GM23338 (cell line): ENCODE data around the gene MARK3. TPM values are rescaled to one million over a fixed set of nuclear protein-coding genes. Genes with fewer than 3 reads are reported as not detected.

ENCODE experiments used
- ATAC-seq: fragments of 200-7000 bp; cut with Tn5 transposase; 3 replicates; pipeline ENCODE4 v1.9.1; 2020
- DNase-seq: peaks from one replicate; pipeline ENCODE4 v3.0.0-alpha.2; 2015; ENCODE audit warnings: low spot score
- H2AFZ ChIP-seq: fragments of 200-600 bp; sonication (generic); 2 replicates; pipeline ENCODE4 v1.8.0; 2016; ENCODE audit warnings: antibody characterized with exemption, mild to moderate bottlenecking, moderate library complexity
- H3F3A ChIP-seq: fragments of 200-600 bp; sonication (generic); replicated peaks from 2 replicates; pipeline ENCODE4 v1.8.0; 2017; ENCODE audit warnings: antibody characterized with exemption, mixed run types, low read depth
- H3K27ac ChIP-seq: fragments of 200-600 bp; sonication (generic); 2 replicates; pipeline ENCODE4 v1.6.1; 2016; ENCODE audit warnings: low read depth
- H3K27me3 ChIP-seq: fragments of 200-600 bp; sonication (generic); 2 replicates; pipeline ENCODE4 v1.8.0; 2016; ENCODE audit warnings: mild to moderate bottlenecking, mixed run types, moderate library complexity; ENCODE audit not compliant: insufficient read depth
- H3K36me3 ChIP-seq: fragments of 200-600 bp; sonication (generic); 2 replicates; pipeline ENCODE4 v1.8.0; 2016; ENCODE audit warnings: mild to moderate bottlenecking; ENCODE audit not compliant: insufficient read depth
- H3K4me1 ChIP-seq: fragments of 200-600 bp; sonication (generic); 2 replicates; pipeline ENCODE4 v1.8.0; 2016; ENCODE audit warnings: mild to moderate bottlenecking, moderate library complexity; ENCODE audit not compliant: insufficient read depth
- H3K4me2 ChIP-seq: fragments of 200-600 bp; sonication (generic); 2 replicates; pipeline ENCODE4 v1.7.1; 2017; ENCODE audit warnings: mixed run types
- H3K4me3 ChIP-seq: fragments of 200-600 bp; sonication (generic); 2 replicates; pipeline ENCODE4 v1.6.1; 2016; ENCODE audit warnings: mixed run types
- H3K79me2 ChIP-seq: fragments of 200-600 bp; sonication (generic); replicated peaks from 2 replicates; pipeline ENCODE4 v1.8.0; 2017; ENCODE audit warnings: mild to moderate bottlenecking; ENCODE audit not compliant: insufficient read depth
- H3K9me2 ChIP-seq: fragments of 200-600 bp; sonication (generic); 2 replicates; pipeline ENCODE4 v1.8.0; 2017; ENCODE audit not compliant: insufficient read depth
- H4K20me1 ChIP-seq: fragments of 200-600 bp; sonication (generic); replicated peaks from 2 replicates; pipeline ENCODE4 v1.8.0; 2017; ENCODE audit warnings: mild to moderate bottlenecking; ENCODE audit not compliant: insufficient read depth
- H3K27ac Mint-ChIP-seq: 2 replicates; pipeline ENCODE4 v1.8.0; 2020; ENCODE audit warnings: inconsistent platforms, mild to moderate bottlenecking, moderate library complexity, mixed read lengths
- H3K27me3 Mint-ChIP-seq: 3 replicates; pipeline ENCODE4 v1.8.0; 2022; ENCODE audit warnings: low read depth, mild to moderate bottlenecking, moderate library complexity, mixed read lengths, inconsistent platforms; ENCODE audit not compliant: insufficient read depth, poor library complexity
- H3K36me3 Mint-ChIP-seq: 3 replicates; pipeline ENCODE4 v1.8.0; 2021; ENCODE audit warnings: low read depth, mild to moderate bottlenecking, inconsistent platforms, moderate library complexity, mixed read lengths
- H3K4me1 Mint-ChIP-seq: 3 replicates; pipeline ENCODE4 v1.8.0; 2020; ENCODE audit warnings: mild to moderate bottlenecking, inconsistent platforms, mixed read lengths
- H3K4me3 Mint-ChIP-seq: 3 replicates; pipeline ENCODE4 v1.8.0; 2021; ENCODE audit warnings: moderate library complexity, mild to moderate bottlenecking, inconsistent platforms, mixed read lengths
- H3K9me3 Mint-ChIP-seq: 3 replicates; pipeline ENCODE4 v1.8.0; 2020; ENCODE audit warnings: moderate library complexity, mild to moderate bottlenecking, inconsistent platforms, mixed read lengths
- ZNF331 ChIP-seq: fragments of 250-450 bp; sonication (Bioruptor Pico); IDR thresholded peaks from 2 replicates; pipeline ENCODE4 v1.5.0; 2020; ENCODE audit warnings: low read depth, mild to moderate bottlenecking, moderate library complexity
- ZNF462 ChIP-seq: fragments of 250-450 bp; sonication (Bioruptor Pico); IDR thresholded peaks from 2 replicates; pipeline ENCODE4 v1.5.0; 2020; ENCODE audit warnings: mild to moderate bottlenecking, moderate library complexity
- polyA plus RNA-seq: library from polyadenylated mRNA; unstranded; fragments of >200 nt; fragmentation: Nextera tagmentation; extraction: Ambion mirVana; gene quantifications from 2 replicates; pipeline ENCODE4 v1.2.1, GENCODE V29; 2016
- total RNA-seq: library from RNA; depleted of rRNA; stranded (reverse); fragments of >200 nt; shearing (Covaris generic); gene quantifications from 2 replicates; pipeline ENCODE4 v1.2.3, GENCODE V29; 2014
- TF ChIP-seq, protein P1 (sequence below): IDR thresholded peaks from one replicate; pipeline ENCODE4 v1.6.1; 2018; ENCODE audit warnings: antibody characterized with exemption; ENCODE audit not compliant: unreplicated experiment
- TF ChIP-seq, protein P2 (sequence below): IDR thresholded peaks from 2 replicates; pipeline ENCODE4 v1.6.1; 2016; ENCODE audit warnings: antibody characterized with exemption

MARK3 gene
- total and polyA plus RNA-seq, 2 experiments from 2014 or later, result 45.9 to 69.7 TPM

DNA sequence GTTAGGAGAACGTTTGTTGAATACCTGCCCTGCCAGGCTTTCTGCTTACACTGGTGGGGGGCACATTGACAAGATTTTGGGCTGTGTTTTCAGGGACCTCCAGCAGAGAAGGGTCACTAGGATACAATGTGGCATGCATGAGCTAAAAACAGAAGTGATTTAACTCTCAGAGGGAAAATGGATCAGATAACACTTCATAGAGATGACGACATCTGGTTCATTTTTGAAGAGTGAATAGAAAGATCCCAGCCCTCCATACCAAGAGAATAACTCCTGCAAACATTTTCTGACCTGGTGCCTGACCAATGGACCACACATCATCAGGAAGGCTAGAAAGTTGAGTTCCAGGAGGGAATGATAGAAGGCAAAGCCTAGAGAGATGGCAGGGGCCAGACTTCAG is 103.7 kb downstream of the MARK3 start:
- Histone ChIP-seq H3K36me3 (peaks cover 23% of the 10 kb centered on the region; the same call in 1 of the 2 replicates), H4K20me1 (no peaks in the 10 kb centered on the region; the same call in 1 of the 2 replicates)

DNA sequence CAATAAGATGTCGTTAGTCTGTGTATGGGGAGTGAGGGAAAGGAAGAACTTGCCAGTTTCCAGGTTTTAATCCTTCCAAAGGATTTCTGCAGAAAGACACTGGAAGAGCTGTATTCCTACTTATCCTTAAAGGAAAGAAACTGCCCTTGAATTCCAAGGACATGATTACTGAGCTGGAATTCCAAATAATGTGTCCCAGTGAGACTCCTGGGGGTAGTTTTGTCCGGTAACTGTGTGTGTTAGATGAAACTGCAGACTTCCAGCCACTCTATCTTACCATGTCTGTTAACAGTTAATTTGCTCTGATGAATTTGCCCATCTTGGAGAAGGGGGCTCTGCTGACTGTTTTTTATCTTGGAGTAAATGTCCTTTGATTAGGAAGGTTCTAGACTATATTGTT is 104.4 kb downstream of the MARK3 start:
- H3K27me3 Mint-ChIP-seq, result no peaks in the 10 kb centered on the region
- Histone ChIP-seq H3K79me2 (no peaks in the 10 kb centered on the region), H3K4me2 (no peak overlapping the region), H3K4me1 (no peaks in the 10 kb centered on the region), H3K9me2 (no peaks in the 10 kb centered on the region), H3K4me3 (no peak overlapping the region), H4K20me1 (no peaks in the 10 kb centered on the region; the same call in 1 of the 2 replicates), H3K36me3 (peaks cover 23% of the 10 kb centered on the region; the same call in 1 of the 2 replicates), H2AFZ (no peak overlapping the region), H3K27ac (peak overlapping the region; percentile 48; the same call in 1 of the 2 replicates), H3K27me3 (no peaks in the 10 kb centered on the region), H3F3A (no peaks in the 10 kb centered on the region)
- no peaks in the 10 kb centered on the region for H3K4me1 Mint-ChIP-seq
- DNase-seq (no peak), ATAC-seq (no peak)
- H3K4me3 Mint-ChIP-seq, result no peak overlapping the region
- peaks cover 21% of the 10 kb centered on the region for H3K36me3 Mint-ChIP-seq
- peak overlapping the region; percentile 4; the same call in 1 of the 2 replicates for H3K27ac Mint-ChIP-seq
- H3K9me3 Mint-ChIP-seq, result no peaks in the 10 kb centered on the region
- TF ChIP-seq, protein P1, sequence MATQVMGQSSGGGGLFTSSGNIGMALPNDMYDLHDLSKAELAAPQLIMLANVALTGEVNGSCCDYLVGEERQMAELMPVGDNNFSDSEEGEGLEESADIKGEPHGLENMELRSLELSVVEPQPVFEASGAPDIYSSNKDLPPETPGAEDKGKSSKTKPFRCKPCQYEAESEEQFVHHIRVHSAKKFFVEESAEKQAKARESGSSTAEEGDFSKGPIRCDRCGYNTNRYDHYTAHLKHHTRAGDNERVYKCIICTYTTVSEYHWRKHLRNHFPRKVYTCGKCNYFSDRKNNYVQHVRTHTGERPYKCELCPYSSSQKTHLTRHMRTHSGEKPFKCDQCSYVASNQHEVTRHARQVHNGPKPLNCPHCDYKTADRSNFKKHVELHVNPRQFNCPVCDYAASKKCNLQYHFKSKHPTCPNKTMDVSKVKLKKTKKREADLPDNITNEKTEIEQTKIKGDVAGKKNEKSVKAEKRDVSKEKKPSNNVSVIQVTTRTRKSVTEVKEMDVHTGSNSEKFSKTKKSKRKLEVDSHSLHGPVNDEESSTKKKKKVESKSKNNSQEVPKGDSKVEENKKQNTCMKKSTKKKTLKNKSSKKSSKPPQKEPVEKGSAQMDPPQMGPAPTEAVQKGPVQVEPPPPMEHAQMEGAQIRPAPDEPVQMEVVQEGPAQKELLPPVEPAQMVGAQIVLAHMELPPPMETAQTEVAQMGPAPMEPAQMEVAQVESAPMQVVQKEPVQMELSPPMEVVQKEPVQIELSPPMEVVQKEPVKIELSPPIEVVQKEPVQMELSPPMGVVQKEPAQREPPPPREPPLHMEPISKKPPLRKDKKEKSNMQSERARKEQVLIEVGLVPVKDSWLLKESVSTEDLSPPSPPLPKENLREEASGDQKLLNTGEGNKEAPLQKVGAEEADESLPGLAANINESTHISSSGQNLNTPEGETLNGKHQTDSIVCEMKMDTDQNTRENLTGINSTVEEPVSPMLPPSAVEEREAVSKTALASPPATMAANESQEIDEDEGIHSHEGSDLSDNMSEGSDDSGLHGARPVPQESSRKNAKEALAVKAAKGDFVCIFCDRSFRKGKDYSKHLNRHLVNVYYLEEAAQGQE, result no peak
- TF ChIP-seq ZNF331 (CRISPR knock-in tag) (no peak), ZNF462 (no peak)

More for the DNA sequence above, 103.7 kb downstream of the MARK3 start:
- Mint-ChIP-seq H3K4me3 (no peak overlapping the region), H3K4me1 (no peaks in the 10 kb centered on the region), H3K27me3 (no peaks in the 10 kb centered on the region), H3K36me3 (peaks cover 21% of the 10 kb centered on the region), H3K27ac (no peak overlapping the region), H3K9me3 (no peaks in the 10 kb centered on the region)
- no peak overlapping the region for H3K4me3 ChIP-seq
- H2AFZ ChIP-seq, result no peak overlapping the region
- peak overlapping the region; percentile 48; the same call in 1 of the 2 replicates for H3K27ac ChIP-seq
- H3K27me3 ChIP-seq, result no peaks in the 10 kb centered on the region
- H3K4me1 ChIP-seq, result no peaks in the 10 kb centered on the region
- no peak overlapping the region for H3K4me2 ChIP-seq
- H3K9me2 ChIP-seq, result no peaks in the 10 kb centered on the region
- TF ChIP-seq, protein P2, sequence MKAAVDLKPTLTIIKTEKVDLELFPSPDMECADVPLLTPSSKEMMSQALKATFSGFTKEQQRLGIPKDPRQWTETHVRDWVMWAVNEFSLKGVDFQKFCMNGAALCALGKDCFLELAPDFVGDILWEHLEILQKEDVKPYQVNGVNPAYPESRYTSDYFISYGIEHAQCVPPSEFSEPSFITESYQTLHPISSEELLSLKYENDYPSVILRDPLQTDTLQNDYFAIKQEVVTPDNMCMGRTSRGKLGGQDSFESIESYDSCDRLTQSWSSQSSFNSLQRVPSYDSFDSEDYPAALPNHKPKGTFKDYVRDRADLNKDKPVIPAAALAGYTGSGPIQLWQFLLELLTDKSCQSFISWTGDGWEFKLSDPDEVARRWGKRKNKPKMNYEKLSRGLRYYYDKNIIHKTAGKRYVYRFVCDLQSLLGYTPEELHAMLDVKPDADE, result no peak
- no peaks in the 10 kb centered on the region for H3K79me2 ChIP-seq
- H3F3A ChIP-seq, result no peaks in the 10 kb centered on the region
- DNase-seq (no peak), ATAC-seq (no peak)
